Measurements from ENCODE around the gene PPARG.

DNA sequence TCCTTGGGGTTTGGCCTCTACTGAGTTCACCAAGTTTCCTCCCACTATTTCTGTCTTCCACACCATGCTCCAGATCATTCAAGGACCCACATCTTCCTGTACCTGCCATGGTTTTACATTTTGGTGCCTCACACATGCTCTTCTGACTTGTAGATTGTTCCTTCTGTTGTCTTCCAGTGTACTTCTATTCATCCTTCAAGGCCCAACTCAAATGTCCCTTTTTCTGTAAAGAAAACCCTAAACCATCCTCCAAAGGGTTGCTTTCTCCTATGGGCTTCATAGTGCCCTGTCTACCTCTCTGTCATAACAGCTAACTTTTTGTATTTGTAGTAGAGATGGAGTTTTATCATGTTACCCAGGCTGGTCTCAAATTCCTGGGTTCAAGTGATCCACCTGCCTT is 175.3 kb downstream of the PPARG start:
- no peak for TF ChIP-seq ATF1 (CRISPR knock-in tag; IDR thresholded peaks at IDR 0.05)
- no peak for TF ChIP-seq KAT7 (CRISPR knock-in tag; IDR thresholded peaks at IDR 0.05; ENCODE audit: borderline replicate concordance)

Data from HepG2 (cell line).